ENCODE data around the gene MYO1B. TPM values are rescaled to one million over a fixed set of nuclear protein-coding genes. Genes with fewer than 3 reads are reported as not detected.

The MYO1B gene
- total and polyA plus RNA-seq, 2 donors (not counting 1 experiment from before 2014, with no cell fraction given): 151 to 194 TPM

GRCh38 chr2:191357678-191358077, 112.5 kb downstream of the MYO1B start:
- H3K27ac ChIP-seq (ENCODE audit: insufficient read depth, low read length): no peak overlapping the region
- DNase-seq (ENCODE audit: low read depth in 2 of 2): no peak
- TF ChIP-seq CTCF (conservative IDR thresholded peaks at IDR 0.05 in 1 of 2, IDR thresholded peaks at IDR 0.05 in 1 of 2; ENCODE audit: low read depth in 1 of 2, low read length in 2 of 2) (no peak), EZH2 (IDR thresholded peaks at IDR 0.05; ENCODE audit: low read length, missing control alignments) (no peak)
- H3K9ac ChIP-seq (ENCODE audit: insufficient read depth, low read length): no peak overlapping the region
- no peaks in the 10 kb centered on the region for H3K27me3 ChIP-seq (ENCODE audit: control insufficient read depth, insufficient read depth, low read length)
- peaks cover 2% of the 10 kb centered on the region for H3K79me2 ChIP-seq (ENCODE audit: control insufficient read depth, insufficient read depth, low read length)
- no peak overlapping the region for H3K4me2 ChIP-seq (ENCODE audit: extremely low read depth, insufficient read depth, low read length)
- no peak overlapping the region for H2AFZ ChIP-seq (ENCODE audit: low read length)
- no peak overlapping the region for H3K4me3 ChIP-seq (replicated peaks in 1 of 4; ENCODE audit: control extremely low read depth in 1 of 4, insufficient read depth in 1 of 4, low read depth in 3 of 4, low read length in 4 of 4)
- no peaks in the 10 kb centered on the region for H3K9me3 ChIP-seq (ENCODE audit: control insufficient read depth, insufficient read depth, low read depth, low read length)
- H3K36me3 ChIP-seq (ENCODE audit: control insufficient read depth, insufficient read depth, low read length): peaks cover 4% of the 10 kb centered on the region
- H4K20me1 ChIP-seq (ENCODE audit: control insufficient read depth, extremely low read depth, insufficient read depth, low read length): no peaks in the 10 kb centered on the region
- peaks cover 10% of the 10 kb centered on the region for H3K4me1 ChIP-seq (ENCODE audit: control insufficient read depth, extremely low read depth, insufficient read depth, low read length)

- Histone ChIP-seq H3K27me3 (ENCODE audit: control insufficient read depth, insufficient read depth, low read length) (no peaks in the 10 kb centered on the region), H3K36me3 (ENCODE audit: control insufficient read depth, insufficient read depth, low read length) (peaks cover 4% of the 10 kb centered on the region), H3K9ac (ENCODE audit: insufficient read depth, low read length) (no peak overlapping the region), H3K4me2 (ENCODE audit: extremely low read depth, insufficient read depth, low read length) (peak overlapping the region; percentile 6), H3K9me3 (ENCODE audit: control insufficient read depth, insufficient read depth, low read depth, low read length) (no peaks in the 10 kb centered on the region), H2AFZ (ENCODE audit: low read length) (no peak overlapping the region), H4K20me1 (ENCODE audit: control insufficient read depth, extremely low read depth, insufficient read depth, low read length) (no peaks in the 10 kb centered on the region), H3K27ac (ENCODE audit: insufficient read depth, low read length) (peak overlapping the region; percentile 13), H3K79me2 (ENCODE audit: control insufficient read depth, insufficient read depth, low read length) (peaks cover 2% of the 10 kb centered on the region), H3K4me1 (ENCODE audit: control insufficient read depth, extremely low read depth, insufficient read depth, low read length) (peaks cover 10% of the 10 kb centered on the region), H3K4me3 (replicated peaks in 1 of 4; ENCODE audit: control extremely low read depth in 1 of 4, insufficient read depth in 1 of 4, low read depth in 3 of 4, low read length in 4 of 4) (no peak overlapping the region)
- TF ChIP-seq CTCF (conservative IDR thresholded peaks at IDR 0.05 in 1 of 2, IDR thresholded peaks at IDR 0.05 in 1 of 2; ENCODE audit: low read depth in 1 of 2, low read length in 2 of 2): no peak
- TF ChIP-seq EZH2 (IDR thresholded peaks at IDR 0.05; ENCODE audit: low read length, missing control alignments): no peak
- peak in 1 of 2 donors; percentile 70 for DNase-seq (ENCODE audit: low read depth in 2 of 2)
Measured at GRCh38 chr2:191358325-191359025, 113.3 kb downstream of the MYO1B start.

- peaks cover 2% of the 10 kb centered on the region for H3K79me2 ChIP-seq (ENCODE audit: control insufficient read depth, insufficient read depth, low read length)
- no peak overlapping the region for H3K9ac ChIP-seq (ENCODE audit: insufficient read depth, low read length)
- H3K4me1 ChIP-seq (ENCODE audit: control insufficient read depth, extremely low read depth, insufficient read depth, low read length): peaks cover 10% of the 10 kb centered on the region
- no peak overlapping the region for H3K4me3 ChIP-seq (replicated peaks in 1 of 4; ENCODE audit: control extremely low read depth in 1 of 4, insufficient read depth in 1 of 4, low read depth in 3 of 4, low read length in 4 of 4)
- peaks cover 4% of the 10 kb centered on the region for H3K36me3 ChIP-seq (ENCODE audit: control insufficient read depth, insufficient read depth, low read length)
- H3K27ac ChIP-seq (ENCODE audit: insufficient read depth, low read length): no peak overlapping the region
- peak in 1 of 2 donors; percentile 82 for DNase-seq (ENCODE audit: low read depth in 2 of 2)
- H3K4me2 ChIP-seq (ENCODE audit: extremely low read depth, insufficient read depth, low read length): no peak overlapping the region
- no peaks in the 10 kb centered on the region for H3K27me3 ChIP-seq (ENCODE audit: control insufficient read depth, insufficient read depth, low read length)
- TF ChIP-seq EZH2 (IDR thresholded peaks at IDR 0.05; ENCODE audit: low read length, missing control alignments) (no peak), CTCF (conservative IDR thresholded peaks at IDR 0.05 in 1 of 2, IDR thresholded peaks at IDR 0.05 in 1 of 2; ENCODE audit: low read depth in 1 of 2, low read length in 2 of 2) (no peak)
- no peaks in the 10 kb centered on the region for H3K9me3 ChIP-seq (ENCODE audit: control insufficient read depth, insufficient read depth, low read depth, low read length)
- no peaks in the 10 kb centered on the region for H4K20me1 ChIP-seq (ENCODE audit: control insufficient read depth, extremely low read depth, insufficient read depth, low read length)
- H2AFZ ChIP-seq (ENCODE audit: low read length): no peak overlapping the region
Measured at GRCh38 chr2:191359133-191359532, 113.9 kb downstream of the MYO1B start.

Measured in fibroblast of lung (primary cell).